Bone marrow (tissue), 2 donors: ENCODE results near the gene NUMBL.

Experiments used
- DNase-seq, 2 donors: peaks; one replicate each; lab custom pipeline; 2025; lab: John Stamatoyannopoulos, UW

Gene NUMBL

GRCh38 chr19:40716482-40717324 is 26.3 kb upstream of the NUMBL start, which contains the start of the genes COQ8B and ITPKC:
TSS of gene COQ8B (minus strand) at chr19:40716886. CDS start at chr19:40714632, 2,254 bp downstream.
TSS of gene ITPKC (plus strand) at chr19:40717112. CDS start at chr19:40717136, 24 bp downstream.
- peak; percentile 85 to 90 for DNase-seq

GRCh38 chr19:40716031-40716481 is 25.6 kb upstream of the NUMBL start:
- peak in 1 of 2 donors; percentile 7 for DNase-seq

DNA sequence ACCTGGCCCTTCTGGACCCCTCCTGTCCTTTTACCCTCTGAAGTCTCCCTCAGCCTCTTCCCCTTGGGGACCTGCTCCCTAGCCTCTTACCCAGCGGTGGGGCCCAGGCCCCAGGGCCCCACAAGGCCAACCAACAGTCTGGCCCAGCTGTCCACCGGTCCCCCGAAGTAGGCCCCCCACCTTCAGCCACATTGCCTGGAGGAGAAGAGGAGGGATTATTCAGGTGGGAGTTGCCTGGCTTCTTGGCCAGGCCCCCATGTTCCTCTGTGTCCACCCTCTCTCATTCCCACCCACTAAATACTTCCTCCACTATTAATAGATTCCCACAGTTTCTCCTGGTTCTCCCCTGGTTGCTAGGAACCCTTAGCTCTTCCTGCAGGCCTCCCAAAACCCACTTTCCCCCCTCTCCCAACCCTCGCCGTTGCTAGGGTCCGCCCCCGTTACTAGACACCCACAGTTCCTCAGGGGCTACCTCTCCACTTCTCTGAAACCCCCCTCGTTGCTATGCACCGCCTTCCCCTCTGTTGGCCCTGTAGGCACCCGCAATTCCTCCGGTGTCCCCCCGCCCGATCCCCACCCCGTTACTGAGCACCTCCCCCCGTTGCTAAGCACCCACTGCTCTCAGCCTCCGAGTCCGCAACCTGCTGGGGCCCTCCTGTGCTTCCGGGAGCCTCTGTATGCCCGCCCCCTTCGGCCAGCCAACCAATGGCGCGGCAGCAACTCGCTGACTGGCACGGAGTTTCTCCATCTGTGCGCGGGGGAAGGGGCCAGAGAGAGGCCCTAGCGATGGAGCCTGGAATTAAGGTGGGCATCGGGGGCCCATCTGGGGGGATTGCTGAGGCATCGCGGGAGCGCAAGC is 24.2 kb upstream of the NUMBL start:
- peak; percentile 73 to 89 for DNase-seq

DNA sequence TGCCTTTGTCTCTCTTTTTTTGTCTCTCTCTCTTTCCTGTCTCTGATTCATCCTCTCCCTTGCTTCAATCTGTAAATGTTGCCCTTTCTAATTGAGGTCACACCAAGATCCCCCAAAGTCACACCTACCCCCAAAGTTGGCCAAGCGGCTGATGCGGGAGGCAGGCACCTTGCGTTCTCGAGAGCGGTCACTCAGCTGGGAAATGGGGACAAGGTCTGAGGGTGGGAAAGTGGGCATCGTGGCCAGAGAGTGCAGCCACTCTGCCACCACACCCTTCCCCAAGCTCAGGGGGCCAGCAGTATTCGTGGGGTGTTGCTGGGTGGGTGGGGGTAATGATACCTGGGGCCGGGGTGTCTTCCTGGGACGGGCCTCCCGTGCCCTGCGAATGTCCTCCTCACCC is 23.5 kb upstream of the NUMBL start:
- DNase-seq: no peak

- DNase-seq: no peak
Measured at GRCh38 chr19:40709817-40710216, 19.4 kb upstream of the NUMBL start.

DNA sequence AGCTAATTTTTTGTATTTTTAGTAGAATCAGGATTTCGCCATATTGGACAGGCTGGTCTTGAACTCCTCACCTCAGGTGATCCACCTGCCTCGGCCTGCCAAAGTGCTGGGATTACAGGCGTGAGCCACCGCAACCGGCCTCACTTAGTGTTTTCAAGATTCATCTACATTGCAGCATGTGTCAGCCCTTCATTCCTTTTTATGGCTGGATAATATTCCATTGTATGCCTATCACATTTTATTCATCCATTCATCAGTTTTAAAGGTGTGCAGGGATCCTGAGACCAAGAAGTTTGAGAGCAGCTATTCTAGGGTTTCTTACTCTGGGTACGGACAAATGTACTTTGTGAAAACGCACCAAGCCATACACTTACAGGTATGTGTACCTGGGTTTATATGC is 17.2 kb upstream of the NUMBL start:
- no peak for DNase-seq

DNA sequence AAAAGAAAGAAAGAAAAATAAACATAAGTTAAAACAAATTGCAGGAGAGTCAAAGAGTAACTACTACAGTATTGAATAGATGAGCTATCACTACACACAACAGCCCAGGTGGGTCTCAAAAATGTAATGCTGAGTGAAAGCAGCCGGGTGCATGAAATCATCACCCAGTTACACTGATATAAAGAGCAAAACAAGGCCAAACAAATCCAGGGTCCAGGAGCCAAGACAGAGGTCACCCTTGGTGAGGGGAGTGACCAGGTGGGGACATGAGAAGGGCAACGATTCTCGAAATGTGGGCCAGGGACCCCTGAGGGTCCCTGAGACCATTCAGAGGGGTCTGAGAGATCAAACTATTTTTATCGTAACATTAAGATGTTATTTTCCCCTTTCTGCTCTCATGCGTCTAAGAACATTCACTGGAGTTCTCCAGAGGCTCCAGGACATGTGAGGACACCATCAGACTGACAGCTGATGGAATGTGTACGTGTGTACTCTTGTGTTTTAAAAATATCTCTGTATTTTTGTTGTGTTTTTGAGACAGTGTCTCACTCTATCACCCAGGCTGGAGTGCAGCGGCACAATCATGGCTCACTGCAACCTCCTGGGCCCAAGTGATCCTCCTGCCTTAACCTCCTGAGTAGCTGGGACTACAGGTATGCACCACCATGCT is 15.6 kb upstream of the NUMBL start:
- DNase-seq: no peak

GRCh38 chr19:40705362-40705651 is 14.9 kb upstream of the NUMBL start:
- no peak for DNase-seq

DNA sequence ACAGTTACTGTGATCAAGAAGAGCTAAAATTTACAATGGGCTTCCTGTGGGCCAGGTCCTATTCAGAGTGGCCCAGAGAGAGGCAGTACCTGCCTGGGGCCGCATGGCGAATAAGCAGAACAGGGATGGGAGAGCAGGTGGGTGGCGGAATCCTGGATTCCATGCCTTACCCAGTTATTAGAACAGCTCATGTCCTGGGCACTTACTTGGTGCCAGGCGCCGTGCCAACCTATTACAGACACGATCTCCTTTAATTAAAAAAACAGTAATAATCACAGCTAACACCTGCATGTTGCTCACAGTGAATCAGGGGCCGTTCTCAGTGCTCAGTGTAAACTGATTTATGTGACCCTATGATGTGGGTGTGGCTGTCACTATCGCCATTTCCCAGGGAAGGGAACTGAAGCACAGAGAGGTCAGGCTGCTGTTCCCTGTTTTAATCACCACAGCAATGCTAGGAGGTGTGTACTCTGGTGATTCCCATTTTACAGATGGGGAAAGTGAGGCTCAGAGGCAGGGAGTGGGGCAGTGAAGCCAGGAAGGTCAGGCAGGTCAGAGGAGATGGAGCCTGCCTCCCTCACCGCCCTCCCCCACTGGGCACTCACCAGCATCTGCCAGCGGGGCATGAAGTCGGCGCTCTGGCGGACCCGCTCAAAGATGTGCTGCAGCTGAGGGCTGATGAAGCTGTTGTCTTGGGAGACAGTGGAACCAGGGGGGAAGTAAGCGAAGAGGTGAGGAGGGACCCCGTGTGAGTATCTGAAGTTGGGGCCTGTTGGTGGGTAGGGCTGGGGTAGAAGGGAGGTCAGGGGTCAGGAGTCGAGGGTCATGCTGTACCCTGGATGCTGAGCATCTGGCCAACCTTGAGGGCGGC is 14.3 kb upstream of the NUMBL start:
- DNase-seq: no peak

DNA sequence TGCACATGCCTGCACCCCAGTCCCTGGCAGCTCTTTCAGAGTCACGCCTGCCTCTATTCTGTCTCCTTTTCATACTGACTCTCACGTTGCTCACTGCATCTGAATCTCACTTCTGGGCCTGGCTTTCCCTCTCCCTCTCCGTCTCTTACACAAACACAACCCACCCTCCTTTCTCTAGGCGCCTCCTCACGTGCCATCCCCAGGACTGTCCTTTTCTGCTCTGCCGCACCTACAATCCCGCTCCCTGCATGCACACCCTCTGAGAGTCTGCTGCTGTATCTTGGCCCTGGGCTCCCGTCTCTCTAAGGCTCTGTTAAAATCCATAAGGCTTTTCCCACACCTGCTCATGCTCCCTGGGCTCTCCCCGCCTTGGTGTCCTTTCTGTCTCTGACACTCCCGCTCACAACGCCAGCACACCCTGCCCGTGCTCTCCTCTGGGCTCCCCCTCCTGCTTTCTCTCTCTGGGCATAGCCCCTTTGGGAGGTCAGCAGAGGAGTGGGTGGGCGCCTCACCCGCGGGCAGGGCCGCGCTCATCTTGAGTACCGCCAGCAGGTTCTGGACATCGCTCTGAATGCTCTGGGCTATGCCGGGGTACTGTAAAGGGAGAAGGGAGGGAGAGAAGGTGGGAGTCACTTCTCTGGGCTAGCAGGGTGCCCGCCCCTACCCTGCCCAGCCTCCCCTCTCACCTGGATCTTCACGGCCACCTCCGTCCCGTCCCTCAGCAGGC is 12.7 kb upstream of the NUMBL start:
- no peak for DNase-seq

DNA sequence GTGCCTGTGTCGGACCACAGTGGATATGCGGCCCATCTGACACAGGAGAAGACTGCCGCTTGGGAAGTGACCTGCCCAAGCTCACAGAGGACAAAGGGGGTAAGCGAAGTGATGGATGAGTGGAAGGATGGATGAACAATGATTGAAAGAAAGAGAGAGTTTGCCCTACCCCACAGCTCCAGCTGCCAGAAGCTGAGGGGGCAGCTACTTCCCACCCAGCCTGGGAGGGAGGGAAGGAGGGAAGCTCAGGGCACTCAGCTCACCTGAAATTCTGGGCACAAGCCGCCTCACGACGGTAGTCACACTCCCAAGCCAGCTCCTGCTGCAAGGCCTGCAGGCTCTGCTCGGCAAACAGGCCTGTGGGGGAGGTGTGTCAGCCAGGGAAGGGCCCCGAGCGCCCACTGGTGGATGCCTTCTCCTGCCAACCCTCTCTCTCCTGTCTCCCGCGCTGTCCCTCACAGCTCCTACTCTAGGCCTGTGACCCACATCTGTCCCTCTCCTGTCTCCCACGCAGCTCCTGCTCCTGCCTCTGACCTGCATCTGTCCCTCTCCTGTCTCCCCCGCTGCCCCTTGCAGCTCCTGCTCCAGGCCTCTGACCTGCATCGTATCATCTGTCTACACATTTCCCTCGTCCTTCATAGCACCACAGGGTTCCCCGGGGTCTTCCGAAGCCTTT is 12.0 kb upstream of the NUMBL start:
- DNase-seq: no peak

- DNase-seq: no peak
Measured at GRCh38 chr19:40701758-40702157, 11.3 kb upstream of the NUMBL start.

- no peak for DNase-seq
Measured at GRCh38 chr19:40700083-40700482, 9.6 kb upstream of the NUMBL start.

GRCh38 chr19:40697007-40697406 is 6.6 kb upstream of the NUMBL start:
- no peak for DNase-seq

- no peak for DNase-seq
Measured at GRCh38 chr19:40695881-40696280, 5.4 kb upstream of the NUMBL start.

DNA sequence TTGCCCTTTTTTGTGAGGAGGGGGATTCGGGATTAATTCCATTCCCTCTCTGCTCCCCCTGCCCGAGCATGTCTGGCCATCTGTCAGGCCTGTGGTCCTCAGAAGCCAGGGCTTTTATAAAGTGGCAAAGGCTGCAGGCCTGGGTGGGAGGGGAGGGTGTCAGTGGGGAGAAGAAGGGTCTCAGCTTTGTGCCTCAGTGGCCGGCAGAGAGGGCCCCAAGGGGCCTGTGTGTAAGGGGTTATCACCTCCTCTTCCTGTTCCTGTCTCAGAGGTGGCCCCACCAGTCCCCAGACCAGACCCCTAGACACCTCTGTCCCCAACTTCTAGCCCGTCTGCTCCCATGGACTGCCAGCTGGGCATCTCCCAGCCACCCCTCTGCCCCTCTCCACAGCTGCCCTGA is 3.4 kb upstream of the NUMBL start:
- no peak for DNase-seq

DNA sequence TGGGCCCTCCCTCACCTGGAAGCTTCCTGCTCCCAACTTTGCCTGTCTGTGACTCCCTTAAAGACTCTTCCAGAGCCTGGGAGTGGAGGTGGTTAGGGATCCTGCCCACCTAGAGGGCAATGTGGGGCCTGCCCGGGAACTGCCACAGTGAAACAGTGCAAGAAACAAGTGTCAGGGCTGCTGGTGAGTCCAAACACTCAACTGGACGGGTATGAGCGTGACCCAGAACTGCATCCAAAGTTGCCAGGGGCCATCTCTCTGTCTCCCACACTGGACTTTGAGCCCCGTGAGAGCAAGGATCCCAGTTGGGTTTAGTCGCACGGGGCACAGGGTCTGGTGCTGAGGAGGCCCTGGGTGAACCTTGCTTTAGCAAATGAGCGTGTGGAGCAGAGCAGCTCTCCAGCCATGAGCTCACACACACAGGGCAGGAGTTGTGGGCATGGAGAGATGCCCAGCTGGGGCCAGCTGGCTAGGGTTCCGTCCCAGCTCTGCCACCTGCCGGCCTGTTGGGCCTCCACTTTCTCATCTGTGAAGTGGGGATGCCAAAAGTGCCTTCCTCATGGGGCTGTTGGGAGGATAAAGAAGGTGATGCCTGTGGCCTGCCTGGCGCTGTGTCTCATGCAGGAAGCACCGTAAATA is 2.8 kb upstream of the NUMBL start:
- DNase-seq: no peak

- no peak for DNase-seq
Measured at GRCh38 chr19:40692212-40692551, 1.7 kb upstream of the NUMBL start.

- no peak for DNase-seq
Measured at GRCh38 chr19:40691421-40692211, 1.2 kb upstream of the NUMBL start.
